Natural killer cell treated with Interleukin-12 subunit alpha and Interleukin-12 subunit beta and Interleukin-15 and Interleukin-18, amount 100 ng/mL, for 72 hours (primary cell): ENCODE measurements around the gene NOVA1. TPM values are rescaled to one million over a fixed set of nuclear protein-coding genes. Genes with fewer than 3 reads are reported as not detected.

Source experiments
- ATAC-seq, 2 donors: fragments of 150-1000 bp; cut with Tn5 transposase in 1 of 2; sonication (Bioruptor Pico), chemical (Tn5 transposase) in 1 of 2; 2 replicates each; pipeline ENCODE4 v1.10.0; 2021
- DNase-seq: peaks from one replicate; pipeline ENCODE4 v3.0.0; 2022; ENCODE audit warnings: low spot score
- H3K27ac Mint-ChIP-seq, 2 donors: 1 replicate in 1 of 2; 2 replicates in 1 of 2; pipeline ENCODE4 v1.8.0; 2022; ENCODE audit warnings: mixed read lengths in 2 of 2, mild to moderate bottlenecking in 1 of 2, moderate library complexity in 1 of 2
- H3K27me3 Mint-ChIP-seq, 2 donors: 1 replicate in 1 of 2; 2 replicates in 1 of 2; pipeline ENCODE4 v1.8.0; 2022; ENCODE audit warnings: mixed read lengths in 2 of 2
- H3K36me3 Mint-ChIP-seq: one replicate; pipeline ENCODE4 v1.8.0; 2022; ENCODE audit warnings: mixed read lengths
- H3K4me1 Mint-ChIP-seq, 2 donors: 1 replicate in 1 of 2; 2 replicates in 1 of 2; pipeline ENCODE4 v1.8.0; 2022; ENCODE audit warnings: low read depth in 2 of 2, mixed read lengths in 2 of 2, mild to moderate bottlenecking in 1 of 2
- H3K4me3 Mint-ChIP-seq: one replicate; pipeline ENCODE4 v1.8.0; 2022; ENCODE audit warnings: mixed read lengths
- H3K9me3 Mint-ChIP-seq: 2 replicates; pipeline ENCODE4 v1.8.0; 2022; ENCODE audit warnings: mixed read lengths
- total RNA-seq, 2 donors: library from RNA; stranded (reverse); gene quantifications; one replicate each; pipeline ENCODE4 v1.2.3, GENCODE V29; 2022

The NOVA1 gene
- total RNA-seq, 2 donors from 2014 or later = not detected

GRCh38 chr14:26401179-26401968 lies 196.5 kb downstream of the NOVA1 start:
- Mint-ChIP-seq H3K27me3 (no peaks in the 10 kb centered on the region), H3K9me3 (peaks cover 15% of the 10 kb centered on the region), H3K4me3 (no peak overlapping the region), H3K36me3 (no peaks in the 10 kb centered on the region), H3K27ac (no peak overlapping the region), H3K4me1 (no peaks in the 10 kb centered on the region)
- no peak for ATAC-seq
- DNase-seq = no peak

GRCh38 chr14:26400373-26400772 lies 197.5 kb downstream of the NOVA1 start:
- H3K36me3 Mint-ChIP-seq = no peaks in the 10 kb centered on the region
- no peak for ATAC-seq
- no peak overlapping the region for H3K27ac Mint-ChIP-seq
- no peaks in the 10 kb centered on the region for H3K4me1 Mint-ChIP-seq
- H3K4me3 Mint-ChIP-seq = no peak overlapping the region
- peaks cover 15% of the 10 kb centered on the region for H3K9me3 Mint-ChIP-seq
- no peak for DNase-seq
- H3K27me3 Mint-ChIP-seq = no peaks in the 10 kb centered on the region

DNA sequence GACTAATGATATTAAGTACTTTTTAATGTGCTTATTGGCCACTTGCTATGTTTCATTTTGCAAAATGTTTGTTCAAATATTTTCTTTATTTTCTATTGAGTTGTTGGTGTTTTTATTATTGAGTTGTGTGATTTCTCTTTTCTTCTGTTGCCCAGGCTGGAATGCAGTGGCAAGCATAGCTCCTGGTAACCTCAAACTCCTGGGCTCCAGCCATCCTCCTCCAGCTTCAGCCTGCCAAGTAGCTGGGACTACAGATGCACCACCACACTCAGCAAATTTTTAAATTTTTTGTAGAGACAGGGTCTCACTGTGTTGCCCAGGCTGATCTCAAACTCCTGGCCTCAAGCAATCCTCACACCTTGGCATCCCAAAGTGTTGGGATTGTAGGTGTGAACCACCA lies 199.2 kb downstream of the NOVA1 start:
- peaks cover 9% of the 10 kb centered on the region for H3K9me3 Mint-ChIP-seq
- no peaks in the 10 kb centered on the region for H3K36me3 Mint-ChIP-seq
- ATAC-seq (no peak), DNase-seq (no peak)
- no peak overlapping the region for H3K4me3 Mint-ChIP-seq
- H3K27me3 Mint-ChIP-seq = no peaks in the 10 kb centered on the region
- no peak overlapping the region for H3K27ac Mint-ChIP-seq
- no peaks in the 10 kb centered on the region for H3K4me1 Mint-ChIP-seq
